Measurements from ENCODE around the gene CHRNB2.
A peak's percentile ranks its signal among the peaks of the same experiment; 100 is the strongest.

Gene CHRNB2

DNA sequence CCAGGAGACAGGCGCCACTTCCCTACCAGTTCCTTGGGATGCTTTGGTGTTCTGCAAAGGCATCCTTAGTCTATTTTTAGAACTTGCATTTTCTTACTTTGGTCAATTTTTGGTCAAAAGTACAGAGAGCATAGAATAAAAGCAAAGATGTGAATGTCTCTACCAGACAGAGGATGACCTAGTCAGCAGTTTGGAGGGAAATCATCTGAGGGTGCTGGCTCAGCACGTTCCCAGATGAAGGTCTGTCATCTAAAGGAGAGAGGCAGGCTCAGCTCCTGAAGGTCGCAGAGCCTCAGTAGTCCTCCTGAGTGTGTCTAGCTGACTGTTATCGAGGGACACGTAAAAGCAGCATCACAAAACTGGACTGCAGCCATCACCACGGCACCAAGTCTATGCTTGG, 15.3 kb downstream of the CHRNB2 start:
- no peak for DNase-seq

DNA sequence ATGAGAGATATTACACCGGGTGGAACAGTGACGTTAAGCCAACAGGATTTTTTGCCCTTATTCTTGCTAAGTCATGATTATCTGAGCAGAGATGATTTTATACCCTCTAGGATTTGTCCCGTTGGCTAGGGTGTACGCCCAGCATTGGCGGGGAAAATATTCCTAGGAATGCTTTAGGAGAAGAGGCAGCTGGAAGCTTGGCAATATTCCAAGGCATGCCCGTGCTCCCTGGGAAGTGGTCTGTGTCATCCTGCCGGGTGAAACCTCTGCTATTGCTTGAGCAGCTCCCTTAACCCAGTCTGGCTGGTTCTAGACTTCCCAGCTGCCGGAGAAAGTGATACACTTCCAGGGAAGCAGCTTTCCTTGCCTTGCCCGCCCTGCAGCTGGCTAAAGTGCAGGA, 16.2 kb downstream of the CHRNB2 start:
- DNase-seq: no peak

DNA sequence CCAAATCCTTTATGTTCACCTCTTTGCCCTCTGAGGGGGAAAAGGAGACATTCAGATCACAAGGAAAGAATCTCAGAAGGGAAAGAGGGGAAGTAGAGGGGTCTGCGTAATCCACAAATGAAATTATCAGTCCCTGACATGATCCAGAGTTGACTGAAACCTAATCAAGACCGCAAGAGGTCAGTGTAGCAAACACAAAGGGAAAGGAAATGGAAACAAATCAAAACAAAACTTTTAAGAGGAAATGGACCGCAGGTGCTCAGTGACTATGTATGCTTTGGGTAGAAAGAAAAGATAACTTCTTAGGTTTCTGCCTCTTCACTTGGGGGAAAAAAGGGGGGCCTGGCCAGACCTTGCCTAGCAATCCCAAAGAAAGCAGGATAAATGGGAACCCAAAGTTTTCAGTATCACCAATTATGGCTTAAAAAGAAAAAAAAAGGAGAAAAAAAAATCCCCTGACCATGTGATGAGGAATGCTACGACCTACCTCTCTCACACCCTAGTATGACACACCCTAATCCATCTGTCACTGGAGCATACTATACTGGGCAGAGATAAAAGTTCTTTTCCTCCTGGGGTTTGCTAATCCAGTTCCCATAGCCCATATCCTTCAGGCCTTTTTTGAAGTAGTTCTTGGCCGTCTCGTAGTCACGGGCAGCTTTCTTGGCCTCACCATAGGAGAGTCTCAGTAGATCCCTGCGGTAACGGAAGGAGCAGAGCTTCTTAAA, 16.9 kb downstream of the CHRNB2 start:
- DNase-seq: no peak

DNA sequence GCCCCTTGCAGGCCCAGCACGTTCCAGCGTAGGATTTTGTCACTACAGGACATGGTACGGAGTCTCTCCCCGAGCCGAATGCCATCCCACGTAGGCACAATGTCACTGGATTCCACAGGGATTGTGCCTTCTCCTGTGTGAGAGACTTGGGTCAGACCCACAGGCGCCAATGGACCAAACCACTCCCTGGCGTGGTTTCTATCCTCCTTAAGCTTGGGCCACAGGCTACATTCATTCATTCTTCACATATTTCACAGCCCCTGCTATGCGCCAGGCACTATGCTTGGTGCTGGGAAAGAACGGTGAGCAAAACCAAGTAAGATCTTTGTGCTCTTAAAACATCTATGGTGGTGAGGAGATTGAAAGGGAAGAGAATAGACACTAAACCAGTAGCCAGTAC, 18.7 kb downstream of the CHRNB2 start:
- no peak for DNase-seq

DNA sequence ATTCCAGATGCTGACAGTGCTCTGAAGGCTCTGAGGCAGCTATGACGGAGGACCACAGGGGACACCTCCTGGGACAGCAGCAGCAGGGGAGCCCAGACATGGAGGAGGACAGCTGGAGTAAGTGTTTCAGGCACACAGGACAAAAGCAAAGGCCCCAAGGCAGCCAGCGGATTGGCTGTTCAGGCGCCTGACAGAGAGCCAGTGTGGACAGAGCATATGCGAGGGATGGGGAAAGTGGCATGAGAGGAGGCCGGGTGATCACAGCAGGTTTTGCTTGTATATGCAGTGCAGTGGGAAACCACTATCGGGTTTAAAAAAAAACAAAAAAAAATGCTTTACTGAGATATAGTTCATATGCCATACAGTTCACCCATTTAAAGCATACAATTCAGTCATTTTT, 19.1 kb downstream of the CHRNB2 start:
- no peak for DNase-seq

DNA sequence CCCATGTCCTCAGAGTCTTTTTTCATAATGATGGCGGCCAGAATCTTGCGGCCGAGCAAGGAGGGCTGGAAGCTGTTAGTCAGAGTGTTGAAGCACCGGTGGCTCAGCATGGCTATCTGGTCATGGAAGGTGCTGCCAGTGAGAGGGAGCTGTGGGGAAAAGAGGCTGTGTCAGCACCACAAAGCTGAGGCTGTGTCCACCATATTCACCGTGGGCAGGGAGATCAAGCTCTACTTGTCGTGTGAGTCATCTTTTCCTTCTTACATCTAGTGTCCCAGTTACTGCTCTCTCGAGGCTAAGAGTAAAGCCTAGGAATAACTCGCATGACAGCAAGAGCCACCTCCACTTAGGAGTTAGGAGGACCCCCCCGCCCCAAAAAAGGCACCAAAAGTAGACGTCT, 22.2 kb downstream of the CHRNB2 start:
- no peak for DNase-seq

DNA sequence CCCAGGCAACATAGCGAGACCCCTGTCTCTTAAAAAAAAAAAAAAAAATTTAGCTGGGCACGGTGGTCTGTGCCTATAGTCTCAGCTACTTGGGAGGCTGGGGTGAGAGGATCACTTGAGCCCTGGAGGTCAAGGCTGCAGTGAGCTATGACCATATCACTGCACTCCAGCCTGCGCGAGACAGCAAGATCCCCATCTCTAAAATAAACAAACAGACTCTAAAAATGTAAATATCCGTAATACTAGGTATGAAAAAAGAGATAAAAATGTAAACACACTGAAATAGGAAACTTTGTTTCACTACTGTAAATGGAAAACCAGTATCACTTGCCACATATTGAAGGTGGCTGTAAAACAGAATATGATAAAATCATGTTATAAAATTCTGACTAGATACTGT, 23.2 kb downstream of the CHRNB2 start:
- DNase-seq: no peak

DNA sequence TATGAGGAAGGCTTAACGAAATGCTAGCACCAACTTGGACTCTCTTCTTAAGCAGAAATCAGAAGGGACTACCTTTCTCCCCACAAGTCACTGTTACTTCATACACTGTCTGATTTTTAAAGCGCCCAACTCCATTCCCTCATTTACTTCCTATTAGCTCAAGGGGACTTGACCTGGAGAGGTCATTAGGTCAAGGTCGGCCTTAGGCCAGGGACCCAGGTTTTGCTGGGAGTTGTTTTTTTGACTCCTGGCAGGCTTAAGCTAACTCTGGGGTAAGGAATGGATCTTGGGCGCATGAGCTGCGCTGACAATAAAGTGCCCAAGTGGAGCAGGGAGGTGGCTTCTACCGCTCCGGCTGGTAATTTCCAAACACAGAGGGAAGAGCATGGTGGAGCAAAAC, 23.6 kb downstream of the CHRNB2 start:
- DNase-seq: no peak

DNA sequence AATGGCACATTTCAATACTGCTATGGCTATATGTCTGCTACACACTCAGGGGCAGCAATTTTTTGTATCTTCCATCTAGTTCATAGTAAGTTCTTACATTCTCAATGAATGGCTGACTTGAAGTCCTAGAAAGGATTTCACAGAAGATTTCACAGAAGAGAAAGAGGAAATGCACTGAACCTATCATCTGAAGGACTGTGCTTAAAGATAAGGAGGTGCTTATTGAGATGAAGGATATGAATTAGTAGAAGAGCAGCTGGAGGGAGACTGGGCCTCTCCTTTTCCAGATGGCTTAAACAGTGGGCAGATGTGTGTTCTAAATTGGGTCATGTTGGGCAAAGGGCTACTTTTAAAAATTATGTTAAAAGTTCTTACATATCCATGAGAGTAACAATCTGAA, 25.8 kb downstream of the CHRNB2 start:
- no peak for DNase-seq

DNA sequence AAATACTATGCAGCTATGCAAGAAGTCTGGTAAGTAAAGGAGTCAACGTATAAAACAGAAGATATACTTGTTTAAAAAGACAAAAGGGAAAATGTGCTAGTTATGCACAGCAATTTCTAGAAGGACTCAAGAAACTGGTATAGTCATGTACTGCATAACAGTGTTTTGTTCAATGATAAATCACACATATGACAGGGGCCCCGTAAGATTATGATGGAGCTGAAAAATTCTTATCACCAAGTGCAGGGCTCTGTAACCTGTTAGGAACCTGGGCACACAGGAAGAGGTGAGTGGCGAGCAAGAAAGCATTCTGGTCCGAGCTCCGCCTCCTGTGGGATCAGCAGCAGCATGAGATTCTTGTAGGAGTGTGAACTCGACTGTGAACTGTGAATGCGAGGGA, 27.2 kb downstream of the CHRNB2 start:
- DNase-seq: no peak

DNA sequence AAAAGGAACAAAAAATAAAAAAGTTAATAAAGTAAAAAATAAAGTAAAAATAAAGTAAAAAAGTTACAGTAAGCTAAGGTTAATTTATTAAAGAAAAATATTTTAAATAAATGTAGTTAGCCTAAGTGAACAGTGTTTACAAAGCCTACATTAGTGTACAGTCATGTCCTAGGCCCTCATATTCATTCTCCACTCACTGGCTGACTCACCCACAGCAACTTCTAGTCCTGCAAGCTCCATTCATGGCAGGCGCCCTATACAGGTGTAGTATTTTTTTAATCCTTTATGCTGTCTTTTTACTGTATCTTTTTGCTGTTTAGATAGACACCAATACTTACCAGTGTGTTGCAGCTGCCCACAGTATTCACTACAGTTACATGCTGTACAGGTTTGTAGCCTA, 28.0 kb downstream of the CHRNB2 start:
- DNase-seq: no peak

DNA sequence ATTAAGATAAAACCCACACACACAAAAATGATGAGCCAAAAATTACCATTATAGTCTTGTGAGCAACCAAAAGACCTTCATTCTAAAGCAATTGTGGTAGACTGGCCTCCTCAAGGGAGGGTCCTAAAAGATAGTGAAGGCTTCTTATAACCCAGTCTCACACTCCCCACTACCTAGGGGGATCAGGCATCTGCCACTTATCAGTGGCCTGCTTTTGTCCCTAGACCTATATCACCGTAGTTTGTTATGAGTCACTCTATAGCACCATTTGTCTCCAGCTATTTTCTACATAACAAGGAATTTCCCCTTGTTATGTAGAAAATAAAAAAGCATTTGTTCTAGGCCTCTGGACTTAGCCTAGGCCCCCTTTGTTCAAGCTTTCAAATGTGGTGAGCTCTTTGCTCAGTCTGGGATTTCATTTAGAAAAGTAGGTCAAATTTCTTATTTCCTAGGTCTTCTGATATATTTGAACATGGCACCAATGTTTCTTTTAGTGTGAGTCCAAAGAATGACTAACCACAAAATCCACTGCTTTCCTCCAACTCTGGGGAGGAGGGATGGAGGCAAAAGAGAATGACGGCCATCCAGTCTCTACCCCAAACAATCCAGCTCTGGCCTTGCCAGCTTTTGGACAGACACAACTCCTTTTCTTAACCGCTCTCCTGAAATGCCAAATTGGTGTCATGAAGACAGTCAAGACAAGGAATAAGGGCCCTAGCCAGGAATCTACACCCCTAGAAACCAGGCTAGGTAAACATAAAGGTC, 31.5 kb downstream of the CHRNB2 start:
- no peak for DNase-seq

DNA sequence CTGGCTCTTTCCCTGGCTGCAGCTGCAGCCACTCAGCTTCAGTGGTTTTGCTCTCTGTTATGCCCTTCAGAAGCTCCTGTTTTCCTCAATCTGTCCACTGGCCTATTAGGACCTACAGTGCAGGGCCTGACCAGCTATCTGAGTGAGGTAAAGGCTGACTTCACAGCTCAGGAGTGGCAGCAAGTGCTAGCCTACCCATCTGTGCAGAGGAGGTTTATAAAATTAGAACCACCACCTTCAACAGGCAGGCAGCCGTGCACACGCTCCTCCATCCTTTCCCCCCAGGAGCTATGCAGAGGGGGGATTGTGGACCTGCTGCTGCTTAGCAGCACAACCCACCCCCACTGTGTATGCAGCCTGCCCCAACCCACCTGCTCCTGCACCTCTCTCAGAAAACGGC, 32.1 kb downstream of the CHRNB2 start:
- DNase-seq: no peak

DNA sequence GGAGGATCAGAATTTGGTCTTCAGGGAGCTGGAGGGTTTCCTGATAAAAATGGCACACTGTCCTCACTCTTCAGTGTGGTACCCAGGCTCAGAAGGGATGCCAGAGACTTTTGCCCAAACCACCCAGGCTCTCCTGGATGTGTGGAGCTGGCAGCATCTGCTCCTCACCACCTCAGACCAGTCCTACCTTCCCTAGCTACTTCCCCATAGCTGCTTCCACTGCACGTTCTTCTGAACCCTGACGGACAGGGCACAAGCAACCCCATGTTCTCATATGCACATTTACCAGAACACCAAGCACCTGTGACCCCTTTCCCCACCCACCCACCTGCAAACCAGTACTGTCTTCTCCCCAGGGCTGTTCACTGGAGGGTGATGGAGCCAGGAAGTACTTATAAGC, 35.7 kb downstream of the CHRNB2 start:
- no peak for DNase-seq

DNA sequence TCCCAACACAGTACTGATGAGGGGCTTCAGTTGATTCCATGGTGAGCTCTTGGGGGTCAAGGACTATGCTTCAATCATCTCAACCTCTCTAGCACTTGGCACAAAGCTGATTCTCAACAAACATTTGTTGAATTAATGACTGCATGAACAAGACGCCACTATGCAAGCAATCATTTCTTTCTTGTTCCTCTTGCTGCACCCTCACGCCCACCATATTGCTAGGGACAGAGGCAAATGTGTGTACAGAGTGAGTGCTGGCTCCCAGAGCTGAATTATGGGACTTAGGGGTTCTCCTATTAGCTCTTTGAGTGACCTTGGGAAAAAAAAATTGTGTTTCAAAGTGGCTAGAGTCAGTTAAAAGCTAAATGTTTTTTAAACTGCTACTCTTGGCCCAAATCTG, 38.0 kb downstream of the CHRNB2 start:
- peak; percentile 37 for DNase-seq

DNA sequence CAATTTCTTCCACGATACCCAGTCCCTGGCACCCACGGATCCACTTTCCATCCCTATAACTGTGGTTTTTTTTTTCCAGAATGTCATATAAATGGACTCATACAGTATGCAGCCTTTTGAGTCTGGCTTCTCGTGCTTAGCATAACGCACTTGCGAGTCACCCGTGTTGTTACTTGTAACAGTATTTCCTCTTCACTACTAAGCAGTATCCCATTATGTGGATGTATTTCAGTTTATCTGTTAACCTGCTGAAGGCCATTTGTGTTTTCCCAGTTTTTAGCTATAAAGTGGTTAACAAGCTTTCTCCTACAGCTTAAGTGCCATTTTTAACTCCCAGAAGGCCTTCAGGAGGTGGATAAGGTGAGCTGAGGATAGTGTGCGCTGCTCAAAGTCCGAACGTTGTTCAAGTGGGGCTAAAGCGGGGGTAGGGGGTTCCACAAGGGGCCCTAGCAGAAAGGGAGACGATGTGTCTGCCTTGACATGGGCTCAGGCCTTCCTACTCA, 39.6 kb downstream of the CHRNB2 start:
- DNase-seq: peak; percentile 48

DNA sequence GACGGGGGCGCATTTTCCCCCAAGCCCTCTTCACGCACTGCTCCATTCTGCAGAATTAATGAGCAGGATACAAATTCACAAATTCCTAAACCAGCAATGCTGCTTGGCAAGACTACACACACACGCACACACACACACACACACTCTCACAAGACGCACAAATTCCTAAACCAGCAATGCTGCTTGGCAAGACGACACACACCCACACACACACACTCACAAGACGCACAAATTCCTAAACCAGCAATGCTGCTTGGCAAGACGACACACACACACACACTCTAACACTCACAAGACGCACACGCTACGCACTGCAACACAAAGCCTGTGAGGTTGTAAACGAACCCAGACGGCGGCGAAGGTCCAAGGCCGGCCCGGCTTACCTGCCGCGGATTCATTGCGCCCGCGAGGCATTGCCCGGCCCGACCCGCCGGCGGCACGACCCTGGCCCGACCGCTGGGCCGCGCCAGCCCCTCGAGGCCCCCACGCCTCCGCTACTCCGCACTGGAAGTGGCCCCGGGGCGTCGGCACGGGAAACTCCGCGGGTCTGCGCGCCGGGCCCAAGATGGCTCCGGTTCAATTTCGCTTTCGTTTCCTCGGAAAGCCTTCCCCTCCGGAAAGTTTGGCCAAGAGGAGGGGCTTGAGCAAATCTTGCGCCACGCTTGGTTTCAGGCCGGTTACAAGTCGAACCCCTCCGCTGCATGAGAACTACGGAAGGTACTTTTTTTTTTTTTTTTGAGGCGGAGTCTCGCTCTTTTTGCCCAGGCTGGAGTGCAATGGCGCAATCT, 40.2 kb downstream of the CHRNB2 start, which contains the start of gene ADAR:
TSS of gene ADAR (minus strand) at position 578 of the 788 bp plus-strand sequence. CDS start at position 398, 180 bp downstream.
- peak; percentile 99 for DNase-seq

DNA sequence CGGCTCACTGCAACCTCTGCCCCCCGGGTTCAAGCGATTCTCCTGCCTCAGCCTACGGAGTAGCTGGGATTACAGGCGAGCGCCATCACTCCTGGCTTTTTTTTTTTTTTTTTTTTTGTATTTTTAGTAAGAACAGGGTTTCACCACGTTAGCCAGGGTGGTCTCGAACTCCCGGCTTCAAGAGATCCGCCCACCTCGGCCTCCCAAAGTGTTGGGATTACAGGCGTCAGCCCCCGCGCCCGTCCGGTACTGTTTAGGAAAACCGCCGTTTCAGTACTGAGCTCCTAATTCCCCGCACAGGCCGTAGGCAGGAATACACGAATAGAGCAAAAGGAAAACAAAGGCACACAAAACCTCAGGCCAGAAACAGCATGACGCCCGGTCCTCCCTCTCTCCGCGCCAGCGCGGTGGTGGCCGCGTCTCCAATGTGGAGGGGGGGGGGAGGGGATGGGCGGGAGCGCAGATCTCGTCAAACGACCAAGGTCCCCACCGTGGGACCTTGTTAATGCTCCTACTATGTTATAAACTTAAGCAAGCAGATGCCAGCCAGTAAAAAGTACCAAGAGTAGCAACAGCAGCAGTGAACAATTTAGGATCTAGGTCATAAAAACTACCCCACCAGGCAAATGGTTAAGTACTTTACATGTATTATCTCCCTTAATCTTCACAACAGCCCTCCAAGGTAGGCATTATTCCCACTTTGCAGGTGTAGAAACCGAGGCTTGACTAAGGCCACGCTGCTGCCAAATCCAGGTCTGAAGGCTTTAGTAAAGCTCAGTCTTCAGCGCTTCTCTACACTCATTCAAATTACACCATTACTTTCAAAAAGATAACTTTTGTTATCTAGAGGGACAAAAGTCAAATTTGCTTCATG, 41.1 kb downstream of the CHRNB2 start:
- DNase-seq: peak; percentile 54

DNA sequence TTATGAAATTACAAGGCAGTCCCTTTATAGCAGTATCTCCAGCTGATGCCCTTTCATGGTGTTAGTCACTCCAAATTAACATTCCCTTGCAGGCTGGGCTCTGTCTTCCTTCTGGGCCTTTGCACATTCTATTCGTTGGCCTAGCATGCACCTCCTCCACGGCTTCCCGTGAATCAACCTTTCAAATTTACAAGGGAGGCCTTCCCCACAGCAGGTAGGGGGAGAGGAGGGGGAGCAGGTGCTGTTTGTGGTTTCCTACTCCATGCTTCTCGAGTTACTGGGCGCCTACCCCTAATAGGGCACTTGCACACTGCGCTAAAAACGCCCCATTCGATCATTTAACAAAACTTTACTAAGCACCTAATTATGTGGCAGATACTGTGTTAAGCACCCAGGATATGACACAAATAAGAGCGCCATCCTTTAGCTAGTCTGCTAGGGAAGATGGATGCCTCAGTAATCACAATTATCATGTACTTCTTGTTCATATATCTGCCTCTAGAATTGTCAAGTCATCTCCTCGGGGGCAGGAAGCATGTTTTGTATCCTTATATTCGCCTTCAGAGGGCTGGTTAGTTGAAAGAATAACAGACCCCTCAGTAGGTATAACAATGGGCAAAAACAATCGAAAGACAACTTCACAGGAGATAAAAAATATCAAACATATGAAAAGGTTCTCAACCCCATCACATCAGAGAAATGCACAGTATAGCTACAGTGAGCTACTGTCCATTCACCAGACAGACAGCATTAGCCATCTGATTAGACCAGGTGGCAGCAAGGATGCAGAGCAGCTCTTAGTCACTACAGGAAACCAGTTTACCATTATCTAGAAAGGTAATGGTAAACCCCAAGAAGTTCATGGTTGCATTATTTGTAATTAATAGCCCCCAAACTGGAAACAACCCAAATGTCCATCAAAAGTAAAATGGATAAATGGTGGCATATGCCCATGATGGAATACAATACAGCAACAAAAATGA, 42.1 kb downstream of the CHRNB2 start:
- DNase-seq: no peak

DNA sequence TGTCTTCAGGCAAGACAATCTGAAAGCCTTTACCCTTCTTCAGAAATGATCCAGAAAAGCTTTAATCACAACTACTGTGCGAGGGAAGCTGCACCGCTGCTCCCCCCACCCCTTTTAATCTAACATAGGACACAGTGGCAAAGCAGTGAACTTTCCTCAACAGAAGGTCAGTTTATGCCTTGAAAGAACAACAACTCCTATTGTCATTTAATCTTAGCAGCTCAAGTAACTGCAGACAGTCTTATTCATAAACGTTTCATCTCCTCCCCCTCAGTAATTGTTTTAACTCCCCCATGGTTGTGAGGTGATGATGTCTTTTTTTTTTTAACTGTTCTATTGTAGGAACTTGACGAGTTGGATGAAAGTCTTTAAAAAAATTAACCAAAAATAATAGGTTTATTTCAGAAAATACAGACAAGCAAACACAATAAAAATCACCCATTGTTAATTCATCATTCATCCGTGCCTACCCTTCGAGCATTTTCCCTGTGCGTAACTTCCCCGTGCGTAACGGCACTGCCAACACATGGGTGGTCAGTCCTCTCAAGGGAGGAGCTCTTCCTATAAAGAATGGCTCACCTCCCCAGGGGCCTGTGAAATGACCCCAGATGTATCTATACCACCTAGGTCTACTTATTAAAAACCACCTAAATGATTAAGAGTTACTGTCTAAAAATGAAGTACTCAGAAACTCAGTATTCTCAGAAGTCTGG, 43.7 kb downstream of the CHRNB2 start:
- DNase-seq: no peak

DNA sequence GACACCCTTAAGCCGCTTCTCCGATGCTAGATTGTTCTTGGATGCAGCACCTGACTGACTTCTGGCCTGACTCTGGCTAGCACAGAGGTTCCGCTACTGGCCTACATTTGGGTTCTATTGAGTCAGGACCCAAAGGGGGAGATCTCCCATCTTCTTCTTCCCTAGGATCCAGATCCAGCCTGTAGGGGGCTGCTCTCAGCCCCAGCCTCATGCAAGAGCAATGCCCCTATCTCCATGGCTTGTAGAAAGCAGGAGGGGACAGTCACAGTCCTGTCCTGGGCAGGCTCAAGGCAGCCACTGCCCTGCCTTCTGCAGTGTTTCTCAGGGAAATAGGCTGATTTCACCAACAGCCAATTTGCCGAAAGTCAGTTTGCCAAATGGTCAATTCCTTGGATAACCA, 46.7 kb downstream of the CHRNB2 start:
- DNase-seq: no peak

Measured in suppressor macrophage treated with lipopolysaccharide for 4 hours (primary cell).